HEK293T (cell line): Measurements from ENCODE around the gene MRAS.

Experiments
- BHLHE40 ChIP-seq: fragments of 450-650 bp; IDR thresholded peaks from 2 replicates; pipeline ENCODE4 v1.6.1; 2016; ENCODE audit warnings: mild to moderate bottlenecking, moderate library complexity, borderline replicate concordance
- ELF4 ChIP-seq: fragments of 450-650 bp; IDR thresholded peaks from 2 replicates; pipeline ENCODE4 v1.6.1; 2017; ENCODE audit warnings: antibody characterized with exemption
- FOXK2 ChIP-seq: fragments of 450-650 bp; IDR thresholded peaks from 2 replicates; pipeline ENCODE4 v1.6.1; 2016; ENCODE audit warnings: mild to moderate bottlenecking
- HDGF ChIP-seq: fragments of 450-650 bp; IDR thresholded peaks from 2 replicates; pipeline ENCODE4 v1.6.1; 2017; ENCODE audit warnings: antibody characterized with exemption, borderline replicate concordance
- SP1 ChIP-seq: fragments of 450-650 bp; IDR thresholded peaks from 2 replicates; pipeline ENCODE4 v1.6.1; 2017
- TARDBP ChIP-seq: fragments of 450-650 bp; IDR thresholded peaks from 2 replicates; pipeline ENCODE4 v1.6.1; 2016
- ZNF384 ChIP-seq: fragments of 450-650 bp; IDR thresholded peaks from 2 replicates; pipeline ENCODE4 v1.6.1; 2016

DNA sequence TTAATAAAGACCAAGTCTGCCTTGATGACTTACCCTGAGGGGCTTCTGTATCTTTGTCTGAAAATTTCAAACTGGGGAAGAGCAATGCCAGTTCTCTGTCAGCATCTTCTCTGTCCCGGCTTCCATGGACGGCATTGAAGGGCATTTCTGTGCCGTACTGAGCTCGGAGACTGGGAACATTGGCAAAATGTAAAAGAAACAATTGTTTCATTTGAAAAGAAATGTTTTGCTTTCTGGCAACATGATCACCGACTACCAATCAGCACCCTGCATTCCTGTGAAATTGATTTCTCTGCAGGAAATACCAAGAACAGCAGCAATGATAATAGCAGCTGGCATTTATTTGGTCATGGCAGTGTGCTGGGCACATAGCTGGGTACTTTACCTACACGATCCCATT is 44.9 kb upstream of the MRAS start:
- no peak for TF ChIP-seq ZNF384
- TF ChIP-seq HDGF: no peak
- no peak for TF ChIP-seq TARDBP
- TF ChIP-seq BHLHE40: no peak
- TF ChIP-seq FOXK2: no peak
- TF ChIP-seq SP1: no peak
- no peak for TF ChIP-seq ELF4
